GM21528 (cell line): ENCODE data around the gene C1RL.

Source experiments
- ATAC-seq: cut with Tn5 transposase; IDR thresholded peaks from one replicate; pipeline ENCODE4 v1.9.1; 2021; ENCODE audit warnings: mild to moderate bottlenecking, moderate library complexity; ENCODE audit not compliant: unreplicated experiment, low FRiP score

Gene C1RL

GRCh38 chr12:7108796-7109571 is at the start of gene C1RL:
Gene C1RL (minus strand): TSS chr12:7109214. CDS start chr12:7109180, 34 bp downstream.
- peak; percentile 15 for ATAC-seq

GRCh38 chr12:7157391-7157790 is 48.4 kb upstream of the C1RL start:
- no peak for ATAC-seq

- no peak for ATAC-seq
Observed at GRCh38 chr12:7156259-7157197, 47.5 kb upstream of the C1RL start.

- ATAC-seq = no peak
Observed at GRCh38 chr12:7155471-7156034, 46.5 kb upstream of the C1RL start.

GRCh38 chr12:7154901-7155470 is 46.0 kb upstream of the C1RL start:
- no peak for ATAC-seq

GRCh38 chr12:7154042-7154441 is 45.0 kb upstream of the C1RL start:
- ATAC-seq = no peak

- ATAC-seq = no peak
Observed at GRCh38 chr12:7152818-7153217, 43.8 kb upstream of the C1RL start.

- ATAC-seq = no peak
Observed at GRCh38 chr12:7151532-7151931, 42.5 kb upstream of the C1RL start.

GRCh38 chr12:7150841-7151240 is 41.8 kb upstream of the C1RL start:
- no peak for ATAC-seq

GRCh38 chr12:7150356-7150755 is 41.3 kb upstream of the C1RL start:
- no peak for ATAC-seq

GRCh38 chr12:7146906-7147305 is 37.9 kb upstream of the C1RL start:
- ATAC-seq = no peak

- ATAC-seq = no peak
Observed at GRCh38 chr12:7146228-7146627, 37.2 kb upstream of the C1RL start.

- no peak for ATAC-seq
Observed at GRCh38 chr12:7145671-7146070, 36.7 kb upstream of the C1RL start.

- no peak for ATAC-seq
Observed at GRCh38 chr12:7144414-7145120, 35.6 kb upstream of the C1RL start.

GRCh38 chr12:7143564-7143963 is 34.5 kb upstream of the C1RL start:
- ATAC-seq = no peak

GRCh38 chr12:7142809-7143465 is 33.9 kb upstream of the C1RL start:
- no peak for ATAC-seq

GRCh38 chr12:7142056-7142644 is 33.1 kb upstream of the C1RL start:
- no peak for ATAC-seq

- ATAC-seq = no peak
Observed at GRCh38 chr12:7141351-7142005, 32.5 kb upstream of the C1RL start.

- no peak for ATAC-seq
Observed at GRCh38 chr12:7139200-7139599, 30.2 kb upstream of the C1RL start.
